HepG2 (cell line): Measurements from ENCODE around the gene GRK6. TPM values are rescaled to one million over a fixed set of nuclear protein-coding genes. Genes with fewer than 3 reads are reported as not detected.

ENCODE experiments used
- FOXO1 ChIP-seq: sonication (generic); formaldehyde crosslinking; IDR thresholded peaks from 2 replicates; pipeline ENCODE4 v1.4.0; 2020; ENCODE audit warnings: missing genetic modification reagents
- MAX ChIP-seq: IDR thresholded peaks from 2 replicates; pipeline ENCODE4 v1.6.1; 2012; ENCODE audit warnings: inconsistent platforms
- SMAD3 ChIP-seq: sonication (generic); formaldehyde crosslinking; IDR thresholded peaks from 2 replicates; pipeline ENCODE4 v1.4.0; 2020; ENCODE audit warnings: missing genetic modification reagents
- SNAPC5 ChIP-seq: sonication (generic); formaldehyde crosslinking; IDR thresholded peaks from 2 replicates; pipeline ENCODE4 v1.8.1; 2023; ENCODE audit warnings: mild to moderate bottlenecking, missing genetic modification reagents, borderline replicate concordance
- SOX6 ChIP-seq, 2 experiments: fragments of 450-650 bp in 1 of 2; sonication (generic) in 1 of 2; formaldehyde crosslinking in 1 of 2; IDR thresholded peaks; 2 replicates each; pipeline versions ENCODE4 v1.4.0 to v1.6.1; 2017 to 2020; ENCODE audit warnings: antibody characterized with exemption in 1 of 2, mild to moderate bottlenecking in 1 of 2, missing genetic modification reagents in 1 of 2
- TFDP1 ChIP-seq: IDR thresholded peaks from 2 replicates; pipeline ENCODE4 v1.6.1; 2016; ENCODE audit warnings: missing compliant biosample characterization, missing genetic modification reagents, borderline replicate concordance
- ZNF12 ChIP-seq: sonication (generic); formaldehyde crosslinking; IDR thresholded peaks from 2 replicates; pipeline ENCODE4 v1.5.0; 2020; ENCODE audit warnings: missing genetic modification reagents
- polyA plus RNA-seq, 8 experiments: library from polyadenylated mRNA; depleted of rRNA in 3 of 8; stranded (reverse) in 7 of 8; unstranded in 1 of 8; fragments of >200 nt; fragmentation: Illumina TruSeq in 4 of 8; extraction: Trizol in 4 of 8; gene quantifications; 2 replicates each; pipeline versions ENCODE4 v1.2.1 to v1.2.3, GENCODE V29; 2011 to 2016; ENCODE audit warnings: low read depth in 4 of 8, missing spikeins in 1 of 8, mixed read lengths in 1 of 8; ENCODE audit not compliant: insufficient read depth in 1 of 8
- total RNA-seq, 5 experiments: library from RNA; depleted of rRNA; stranded (reverse); fragments of >200 nt; fragmentation: Illumina TruSeq; extraction: Trizol; gene quantifications; 2 replicates each; pipeline ENCODE4 v1.2.3, GENCODE V29; 2016; ENCODE audit warnings: low read depth in 1 of 5
- TF ChIP-seq, protein P1 (sequence below): sonication (generic); formaldehyde crosslinking; IDR thresholded peaks from 2 replicates; pipeline ENCODE4 v1.8.1; 2023; ENCODE audit warnings: mild to moderate bottlenecking, moderate library complexity, missing genetic modification reagents
- TF ChIP-seq, protein P2 (sequence below): sonication (generic); formaldehyde crosslinking; conservative IDR thresholded peaks from 2 replicates; pipeline ENCODE4 v1.8.0; 2022; ENCODE audit warnings: mild to moderate bottlenecking, moderate library complexity, missing genetic modification reagents
- TF ChIP-seq, protein P3 (sequence below): IDR thresholded peaks from 2 replicates; pipeline ENCODE4 v1.4.0; 2020; ENCODE audit warnings: mild to moderate bottlenecking, missing genetic modification reagents

The GRK6 gene
- total and polyA plus RNA-seq, 2 of the 13 experiments (the other 11 are each of a cell fraction or from before 2014, with no cell fraction given): 13.2 to 19.9 TPM

- TF ChIP-seq SOX6 (IDR thresholded peaks at IDR 0.05) (no peak), SOX6 (CRISPR knock-in tag; IDR thresholded peaks at IDR 0.05) (peak; percentile 65), ZNF12 (no peak), FOXO1 (CRISPR knock-in tag) (peak; percentile 29; the same call in 1 of the 2 replicates), SNAPC5 (CRISPR knock-in tag) (no peak), MAX (peak; percentile 65), TFDP1 (CRISPR knock-in tag) (no peak), SMAD3 (CRISPR knock-in tag) (0 out of 2 replicates have a peak, but pooled peaks have one; percentile 26)
- TF ChIP-seq, protein P1, sequence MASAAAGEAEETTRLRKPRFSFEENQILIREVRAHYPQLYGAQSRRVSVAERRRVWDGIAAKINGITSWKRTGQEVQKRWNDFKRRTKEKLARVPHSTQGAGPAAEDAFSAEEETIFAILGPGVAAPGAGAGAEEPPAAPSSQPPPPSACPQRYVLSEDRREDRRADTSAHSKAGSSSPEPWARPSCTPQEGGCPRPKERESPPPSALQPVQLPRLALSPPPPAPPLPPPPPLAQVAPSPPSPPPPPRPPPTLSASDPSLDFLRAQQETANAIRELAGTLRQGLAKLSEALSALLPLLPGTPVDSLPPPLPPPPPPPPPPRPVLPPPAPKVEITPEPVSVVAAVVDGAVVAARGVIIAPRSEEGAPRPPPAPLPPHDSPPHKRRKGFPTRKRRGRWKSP (CRISPR knock-in tag): 0 out of 2 replicates have a peak, but pooled peaks have one; percentile 34
- TF ChIP-seq, protein P2, sequence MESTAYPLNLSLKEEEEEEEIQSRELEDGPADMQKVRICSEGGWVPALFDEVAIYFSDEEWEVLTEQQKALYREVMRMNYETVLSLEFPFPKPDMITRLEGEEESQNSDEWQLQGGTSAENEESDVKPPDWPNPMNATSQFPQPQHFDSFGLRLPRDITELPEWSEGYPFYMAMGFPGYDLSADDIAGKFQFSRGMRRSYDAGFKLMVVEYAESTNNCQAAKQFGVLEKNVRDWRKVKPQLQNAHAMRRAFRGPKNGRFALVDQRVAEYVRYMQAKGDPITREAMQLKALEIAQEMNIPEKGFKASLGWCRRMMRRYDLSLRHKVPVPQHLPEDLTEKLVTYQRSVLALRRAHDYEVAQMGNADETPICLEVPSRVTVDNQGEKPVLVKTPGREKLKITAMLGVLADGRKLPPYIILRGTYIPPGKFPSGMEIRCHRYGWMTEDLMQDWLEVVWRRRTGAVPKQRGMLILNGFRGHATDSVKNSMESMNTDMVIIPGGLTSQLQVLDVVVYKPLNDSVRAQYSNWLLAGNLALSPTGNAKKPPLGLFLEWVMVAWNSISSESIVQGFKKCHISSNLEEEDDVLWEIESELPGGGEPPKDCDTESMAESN (CRISPR knock-in tag): no peak
- TF ChIP-seq, protein P3, sequence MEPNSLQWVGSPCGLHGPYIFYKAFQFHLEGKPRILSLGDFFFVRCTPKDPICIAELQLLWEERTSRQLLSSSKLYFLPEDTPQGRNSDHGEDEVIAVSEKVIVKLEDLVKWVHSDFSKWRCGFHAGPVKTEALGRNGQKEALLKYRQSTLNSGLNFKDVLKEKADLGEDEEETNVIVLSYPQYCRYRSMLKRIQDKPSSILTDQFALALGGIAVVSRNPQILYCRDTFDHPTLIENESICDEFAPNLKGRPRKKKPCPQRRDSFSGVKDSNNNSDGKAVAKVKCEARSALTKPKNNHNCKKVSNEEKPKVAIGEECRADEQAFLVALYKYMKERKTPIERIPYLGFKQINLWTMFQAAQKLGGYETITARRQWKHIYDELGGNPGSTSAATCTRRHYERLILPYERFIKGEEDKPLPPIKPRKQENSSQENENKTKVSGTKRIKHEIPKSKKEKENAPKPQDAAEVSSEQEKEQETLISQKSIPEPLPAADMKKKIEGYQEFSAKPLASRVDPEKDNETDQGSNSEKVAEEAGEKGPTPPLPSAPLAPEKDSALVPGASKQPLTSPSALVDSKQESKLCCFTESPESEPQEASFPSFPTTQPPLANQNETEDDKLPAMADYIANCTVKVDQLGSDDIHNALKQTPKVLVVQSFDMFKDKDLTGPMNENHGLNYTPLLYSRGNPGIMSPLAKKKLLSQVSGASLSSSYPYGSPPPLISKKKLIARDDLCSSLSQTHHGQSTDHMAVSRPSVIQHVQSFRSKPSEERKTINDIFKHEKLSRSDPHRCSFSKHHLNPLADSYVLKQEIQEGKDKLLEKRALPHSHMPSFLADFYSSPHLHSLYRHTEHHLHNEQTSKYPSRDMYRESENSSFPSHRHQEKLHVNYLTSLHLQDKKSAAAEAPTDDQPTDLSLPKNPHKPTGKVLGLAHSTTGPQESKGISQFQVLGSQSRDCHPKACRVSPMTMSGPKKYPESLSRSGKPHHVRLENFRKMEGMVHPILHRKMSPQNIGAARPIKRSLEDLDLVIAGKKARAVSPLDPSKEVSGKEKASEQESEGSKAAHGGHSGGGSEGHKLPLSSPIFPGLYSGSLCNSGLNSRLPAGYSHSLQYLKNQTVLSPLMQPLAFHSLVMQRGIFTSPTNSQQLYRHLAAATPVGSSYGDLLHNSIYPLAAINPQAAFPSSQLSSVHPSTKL: peak; percentile 67
These were observed 17.3 kb upstream of the GRK6 start, which contains the start of gene F12 (continued) for GRCh38 chr5:177409043-177409801.
